Measurements from ENCODE around the gene MYH15. TPM values are rescaled to one million over a fixed set of nuclear protein-coding genes. Genes with fewer than 3 reads are reported as not detected.

The MYH15 gene
- total RNA-seq, 1 donor, result 0.36 TPM

DNA sequence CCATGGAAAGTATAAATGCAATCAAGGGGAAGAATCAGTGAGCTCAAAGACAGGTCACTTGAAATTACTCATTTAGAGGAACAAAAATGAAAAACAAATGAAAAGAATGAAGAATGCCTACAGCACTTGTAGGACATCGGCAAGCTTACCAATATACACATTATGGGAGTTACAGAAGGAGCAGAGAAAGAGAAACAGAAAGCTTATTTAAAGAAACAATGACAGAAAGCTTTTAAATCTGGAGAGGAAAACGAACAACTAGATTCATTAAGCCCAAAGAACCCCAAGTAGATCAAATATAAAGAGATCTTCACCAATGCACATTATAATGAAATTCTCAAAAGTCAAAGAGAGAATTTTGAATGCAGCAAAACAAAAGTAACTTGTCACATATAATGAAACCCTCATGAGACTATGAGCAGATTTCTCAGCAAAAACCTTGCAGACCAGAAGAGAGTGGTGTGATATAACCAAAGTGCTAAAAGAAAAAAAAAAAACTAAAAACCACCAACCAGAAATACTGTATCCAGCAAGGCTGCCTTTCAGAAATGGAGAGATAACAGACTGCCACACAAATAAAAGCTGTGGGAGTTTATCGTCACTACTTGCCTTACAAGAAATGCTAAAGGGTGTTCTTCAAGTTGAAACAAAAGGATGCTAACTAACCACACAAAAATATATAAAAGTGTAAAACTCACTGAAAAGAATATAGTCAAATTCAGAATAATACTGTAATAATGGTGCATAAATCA, 63.1 kb downstream of the MYH15 start:
- H3K79me2 ChIP-seq (ENCODE audit: insufficient read depth, low read length), result no peaks in the 10 kb centered on the region
- H3K4me2 ChIP-seq (ENCODE audit: insufficient read depth, low read length), result no peak overlapping the region
- H3K36me3 ChIP-seq (ENCODE audit: insufficient read depth, low read length), result no peaks in the 10 kb centered on the region
- H3K27ac ChIP-seq (ENCODE audit: low read depth, low read length), result no peak overlapping the region
- H3K9me3 ChIP-seq (ENCODE audit: low read depth, low read length), result no peaks in the 10 kb centered on the region
- no peaks in the 10 kb centered on the region for H3K4me1 ChIP-seq (ENCODE audit: insufficient read depth, low read length)
- TF ChIP-seq, protein P1, sequence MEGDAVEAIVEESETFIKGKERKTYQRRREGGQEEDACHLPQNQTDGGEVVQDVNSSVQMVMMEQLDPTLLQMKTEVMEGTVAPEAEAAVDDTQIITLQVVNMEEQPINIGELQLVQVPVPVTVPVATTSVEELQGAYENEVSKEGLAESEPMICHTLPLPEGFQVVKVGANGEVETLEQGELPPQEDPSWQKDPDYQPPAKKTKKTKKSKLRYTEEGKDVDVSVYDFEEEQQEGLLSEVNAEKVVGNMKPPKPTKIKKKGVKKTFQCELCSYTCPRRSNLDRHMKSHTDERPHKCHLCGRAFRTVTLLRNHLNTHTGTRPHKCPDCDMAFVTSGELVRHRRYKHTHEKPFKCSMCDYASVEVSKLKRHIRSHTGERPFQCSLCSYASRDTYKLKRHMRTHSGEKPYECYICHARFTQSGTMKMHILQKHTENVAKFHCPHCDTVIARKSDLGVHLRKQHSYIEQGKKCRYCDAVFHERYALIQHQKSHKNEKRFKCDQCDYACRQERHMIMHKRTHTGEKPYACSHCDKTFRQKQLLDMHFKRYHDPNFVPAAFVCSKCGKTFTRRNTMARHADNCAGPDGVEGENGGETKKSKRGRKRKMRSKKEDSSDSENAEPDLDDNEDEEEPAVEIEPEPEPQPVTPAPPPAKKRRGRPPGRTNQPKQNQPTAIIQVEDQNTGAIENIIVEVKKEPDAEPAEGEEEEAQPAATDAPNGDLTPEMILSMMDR (IDR thresholded peaks at IDR 0.05; ENCODE audit: extremely low read depth, low read depth, low read length), result no peak
- H2AFZ ChIP-seq (ENCODE audit: low read length), result no peak overlapping the region
- DNase-seq (ENCODE audit: insufficient read length, low spot score, missing footprints), result no peak
- H3K4me3 ChIP-seq (ENCODE audit: insufficient read depth, low read length), result no peak overlapping the region
- H4K20me1 ChIP-seq (ENCODE audit: insufficient read depth, low read length), result no peaks in the 10 kb centered on the region
- no peaks in the 10 kb centered on the region for H3K27me3 ChIP-seq (ENCODE audit: insufficient read depth, low read length)

DNA sequence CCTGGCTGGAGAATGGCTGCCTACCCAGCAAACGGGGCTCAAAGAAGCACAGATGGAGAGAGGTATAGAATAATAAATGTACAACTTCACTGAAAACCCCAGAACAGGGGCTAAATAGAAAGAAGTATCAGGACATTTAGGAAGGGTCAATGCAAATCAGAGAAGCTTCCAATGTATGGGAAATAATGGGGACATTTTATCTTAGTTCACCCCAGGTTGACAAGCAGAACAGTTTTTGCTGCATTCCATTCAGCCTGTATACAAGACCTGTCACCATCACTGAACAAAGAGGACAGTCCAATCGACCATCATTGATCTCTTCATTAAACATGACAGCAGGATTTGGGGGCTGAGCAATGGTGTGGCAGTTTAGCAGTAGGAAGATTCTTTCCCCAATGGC, 68.1 kb downstream of the MYH15 start:
- Histone ChIP-seq H4K20me1 (ENCODE audit: insufficient read depth, low read length) (no peaks in the 10 kb centered on the region), H3K9me3 (ENCODE audit: low read depth, low read length) (no peaks in the 10 kb centered on the region), H3K27ac (ENCODE audit: low read depth, low read length) (no peak overlapping the region), H3K36me3 (ENCODE audit: insufficient read depth, low read length) (no peaks in the 10 kb centered on the region), H3K79me2 (ENCODE audit: insufficient read depth, low read length) (no peaks in the 10 kb centered on the region), H3K4me3 (ENCODE audit: insufficient read depth, low read length) (no peak overlapping the region), H3K27me3 (ENCODE audit: insufficient read depth, low read length) (no peaks in the 10 kb centered on the region), H3K4me2 (ENCODE audit: insufficient read depth, low read length) (no peak overlapping the region), H3K4me1 (ENCODE audit: insufficient read depth, low read length) (no peaks in the 10 kb centered on the region), H2AFZ (ENCODE audit: low read length) (no peak overlapping the region)
- no peak for DNase-seq (ENCODE audit: insufficient read length, low spot score, missing footprints)
- TF ChIP-seq, protein P1 (IDR thresholded peaks at IDR 0.05; ENCODE audit: extremely low read depth, low read depth, low read length), result no peak

DNA sequence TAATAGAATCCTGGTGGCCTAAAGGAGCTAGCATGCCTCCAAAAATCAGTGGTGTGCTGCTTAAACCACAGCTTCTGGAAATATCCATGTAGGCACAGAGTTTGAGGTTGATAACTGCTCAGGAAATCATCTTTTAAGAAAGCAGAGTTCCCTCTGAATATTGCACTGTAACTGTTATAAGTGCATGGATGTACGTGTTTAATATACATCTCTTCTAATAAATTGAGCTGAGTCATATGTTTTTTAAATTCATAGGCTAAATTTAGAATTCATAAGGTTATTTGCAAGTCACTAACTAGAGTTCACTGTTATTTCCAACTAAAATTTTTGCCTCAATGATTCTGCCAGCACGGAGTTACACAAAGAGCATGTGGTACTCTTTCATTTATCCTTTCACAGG, 68.9 kb downstream of the MYH15 start:
- Histone ChIP-seq H3K4me1 (ENCODE audit: insufficient read depth, low read length) (no peaks in the 10 kb centered on the region), H3K4me2 (ENCODE audit: insufficient read depth, low read length) (no peak overlapping the region), H3K27ac (ENCODE audit: low read depth, low read length) (no peak overlapping the region)

DNA sequence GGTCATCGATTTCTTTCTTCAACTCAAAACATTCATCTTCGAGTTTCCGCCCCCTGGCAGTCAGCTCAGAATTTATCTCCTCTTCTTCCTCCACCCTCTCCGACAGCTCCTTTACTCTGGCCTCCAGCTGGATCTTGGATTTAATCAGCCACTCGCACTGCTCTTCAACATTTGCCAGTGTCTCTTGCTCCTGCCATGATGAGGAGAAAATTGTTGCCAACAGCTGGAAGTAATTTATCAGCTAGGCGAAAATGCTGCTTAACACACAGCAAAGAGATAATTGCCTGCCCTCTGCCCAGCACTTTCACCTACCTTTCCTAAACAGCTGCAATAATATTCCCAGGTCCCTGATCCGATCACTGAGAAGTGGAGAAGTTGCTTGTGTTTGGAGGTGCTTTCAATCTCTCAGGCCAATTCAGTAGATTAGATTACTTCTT, 69.3 kb downstream of the MYH15 start:
- no peaks in the 10 kb centered on the region for H4K20me1 ChIP-seq (ENCODE audit: insufficient read depth, low read length)
- no peak for DNase-seq (ENCODE audit: insufficient read length, low spot score, missing footprints)
- H3K79me2 ChIP-seq (ENCODE audit: insufficient read depth, low read length), result no peaks in the 10 kb centered on the region
- no peaks in the 10 kb centered on the region for H3K27me3 ChIP-seq (ENCODE audit: insufficient read depth, low read length)
- no peak overlapping the region for H3K27ac ChIP-seq (ENCODE audit: low read depth, low read length)
- H3K9me3 ChIP-seq (ENCODE audit: low read depth, low read length), result no peaks in the 10 kb centered on the region
- no peak overlapping the region for H3K4me3 ChIP-seq (ENCODE audit: insufficient read depth, low read length)
- H2AFZ ChIP-seq (ENCODE audit: low read length), result peak overlapping the region; percentile 29
- no peaks in the 10 kb centered on the region for H3K36me3 ChIP-seq (ENCODE audit: insufficient read depth, low read length)
- no peaks in the 10 kb centered on the region for H3K4me1 ChIP-seq (ENCODE audit: insufficient read depth, low read length)
- H3K4me2 ChIP-seq (ENCODE audit: insufficient read depth, low read length), result no peak overlapping the region
- TF ChIP-seq, protein P1 (IDR thresholded peaks at IDR 0.05; ENCODE audit: extremely low read depth, low read depth, low read length), result no peak

More for the DNA sequence above, 68.9 kb downstream of the MYH15 start:
- no peak for DNase-seq (ENCODE audit: insufficient read length, low spot score, missing footprints)
- Histone ChIP-seq H3K4me3 (ENCODE audit: insufficient read depth, low read length) (no peak overlapping the region), H4K20me1 (ENCODE audit: insufficient read depth, low read length) (no peaks in the 10 kb centered on the region), H3K79me2 (ENCODE audit: insufficient read depth, low read length) (no peaks in the 10 kb centered on the region), H3K9me3 (ENCODE audit: low read depth, low read length) (no peaks in the 10 kb centered on the region), H3K36me3 (ENCODE audit: insufficient read depth, low read length) (no peaks in the 10 kb centered on the region), H3K27me3 (ENCODE audit: insufficient read depth, low read length) (no peaks in the 10 kb centered on the region), H2AFZ (ENCODE audit: low read length) (peak overlapping the region; percentile 58)
- TF ChIP-seq, protein P1 (IDR thresholded peaks at IDR 0.05; ENCODE audit: extremely low read depth, low read depth, low read length), result no peak

Data from osteoblast (primary cell).